Right lobe of liver (tissue), 6 donors: Measurements from ENCODE around the gene CACNA1S. TPM values are rescaled to one million over a fixed set of nuclear protein-coding genes. Genes with fewer than 3 reads are reported as not detected.
A peak's percentile ranks its signal among the peaks of the same experiment; 100 is the strongest.

ENCODE experiments used
- ATAC-seq, 4 donors: fragments of 200-7000 bp; cut with Tn5 transposase; one replicate each; pipeline ENCODE4 v1.9.1; 2020; ENCODE audit warnings: mild to moderate bottlenecking in 4 of 4, moderate library complexity in 4 of 4
- DNase-seq, 3 donors: peaks; one replicate each; pipeline ENCODE4 v3.0.0-alpha.2; 2020
- H3K27ac ChIP-seq, 3 donors: fragments of 200-600 bp; one replicate each; pipeline ENCODE4 v1.8.0; 2022
- H3K27me3 ChIP-seq, 2 donors: fragments of 200-600 bp; one replicate each; pipeline ENCODE4 v1.8.0; 2022
- H3K36me3 ChIP-seq, 4 donors: fragments of 200-600 bp; sonication (generic) in 1 of 4; one replicate each; pipeline versions ENCODE4 v1.5.1 to v1.8.0; 2017 to 2022; ENCODE audit warnings: control low read depth in 1 of 4
- H3K4me1 ChIP-seq, 4 donors: fragments of 200-600 bp; sonication (generic) in 1 of 4; one replicate each; pipeline versions ENCODE4 v1.5.1 to v1.8.0; 2017 to 2022; ENCODE audit warnings: control low read depth in 1 of 4
- H3K4me3 ChIP-seq, 3 donors: fragments of 200-600 bp; one replicate each; pipeline ENCODE4 v1.8.0; 2022
- H3K9me3 ChIP-seq, 4 donors: fragments of 200-600 bp; sonication (generic) in 1 of 4; one replicate each; pipeline versions ENCODE4 v1.5.1 to v1.8.0; 2017 to 2022; ENCODE audit warnings: control low read depth in 1 of 4
- CTCF ChIP-seq, 4 donors: fragments of 200-600 bp in 3 of 4; fragments of 450-650 bp in 1 of 4; IDR thresholded peaks; one replicate each; pipeline versions ENCODE4 v1.5.1 to v1.8.0; 2016 to 2022; ENCODE audit warnings: antibody characterized with exemption in 4 of 4, mild to moderate bottlenecking in 2 of 4
- POLR2A ChIP-seq: fragments of 450-650 bp; IDR thresholded peaks from one replicate; pipeline ENCODE4 v1.6.1; 2017; ENCODE audit warnings: antibody characterized with exemption, mild to moderate bottlenecking
- WGBS: methylation state at CpG from one replicate; pipeline ENCODE4 v1.1.6; 2018; ENCODE audit warnings: low coverage, low lambda C conversion rate; ENCODE audit not compliant: insufficient coverage; ENCODE audit errors: missing lambda C conversion rate; 5-methylcytosine and 5-hydroxymethylcytosine counted together
- intact Hi-C, 2 donors: fragments of 100-400 bp; cut with DNase I; formaldehyde crosslinking; loops; one replicate each; pipeline versions ENCODE4 v1.11.2 to v1.14.1; 2022
- total RNA-seq, 6 experiments: library from RNA; depleted of rRNA in 2 of 6; stranded (reverse); fragments of >200 nt in 2 of 6; fragmentation: NEBNext Ultra II Directional in 3 of 6; extraction: Animal tissue kit (Norgen Biotek cat#: 25700) in 3 of 6; gene quantifications; one replicate each; pipeline versions ENCODE4 v1.1.0 to v1.2.4, GENCODE V29; 2016 to 2023
- donor health status: DM: no; HTN: yes; CAD: no.
- donor health status: DM: no; HTN: no; CAD: no.
- donor health status: DM: no; HTN: no; CAD: no.
- donor health status: DM: no; HTN: yes; CAD: no.
- donor health status: DM: no; HTN: yes; CAD: no.

Gene CACNA1S
- total RNA-seq, 6 experiments from 2014 or later: 0.12 TPM; not detected in 5

GRCh38 chr1:201053155-201053860 is 58.9 kb downstream of the CACNA1S start:
- H3K36me3 ChIP-seq: no peaks in the 10 kb centered on the region
- DNase-seq (no peak), ATAC-seq (no peak)
- intact Hi-C loops: no loop called here
- H3K27ac ChIP-seq: no peak overlapping the region
- no peaks in the 10 kb centered on the region for H3K27me3 ChIP-seq
- H3K9me3 ChIP-seq: no peaks in the 10 kb centered on the region
- peaks cover 0 to 6% (median 0%) of the 10 kb centered on the region in 4 donors for H3K4me1 ChIP-seq
- 92% methylated on average over 5 of the region's 22 CpGs for WGBS
- H3K4me3 ChIP-seq: no peak overlapping the region
- no peak for TF ChIP-seq CTCF (IDR thresholded peaks at IDR 0.05)
- no peak for TF ChIP-seq POLR2A

GRCh38 chr1:201051399-201051798 is 60.8 kb downstream of the CACNA1S start:
- Histone ChIP-seq H3K27me3 (no peaks in the 10 kb centered on the region), H3K27ac (no peak overlapping the region), H3K4me3 (no peak overlapping the region), H3K9me3 (no peaks in the 10 kb centered on the region), H3K4me1 (peaks cover 0 to 6% (median 0%) of the 10 kb centered on the region in 4 donors), H3K36me3 (no peaks in the 10 kb centered on the region)
- no peak for TF ChIP-seq CTCF (IDR thresholded peaks at IDR 0.05)
- no peak for TF ChIP-seq POLR2A
- intact Hi-C loops: no loop called here
- WGBS: no CpG with 5 or more reads among the region's 2 CpGs
- no peak for ATAC-seq
- no peak for DNase-seq

GRCh38 chr1:201050515-201051277 is 61.5 kb downstream of the CACNA1S start:
- H3K4me1 ChIP-seq: peaks cover 0 to 5% (median 0%) of the 10 kb centered on the region in 4 donors
- peak in 3 of 4 donors; percentile 12 to 44 (median 35) for ATAC-seq
- H3K36me3 ChIP-seq: no peaks in the 10 kb centered on the region
- no peaks in the 10 kb centered on the region for H3K27me3 ChIP-seq
- TF ChIP-seq CTCF (IDR thresholded peaks at IDR 0.05): no peak
- no peak for TF ChIP-seq POLR2A
- H3K9me3 ChIP-seq: no peaks in the 10 kb centered on the region
- no peak overlapping the region for H3K27ac ChIP-seq
- no CpG with 5 or more reads among the region's 5 CpGs for WGBS
- no peak for DNase-seq
- H3K4me3 ChIP-seq: no peak overlapping the region
- intact Hi-C loops: no loop called here

DNA sequence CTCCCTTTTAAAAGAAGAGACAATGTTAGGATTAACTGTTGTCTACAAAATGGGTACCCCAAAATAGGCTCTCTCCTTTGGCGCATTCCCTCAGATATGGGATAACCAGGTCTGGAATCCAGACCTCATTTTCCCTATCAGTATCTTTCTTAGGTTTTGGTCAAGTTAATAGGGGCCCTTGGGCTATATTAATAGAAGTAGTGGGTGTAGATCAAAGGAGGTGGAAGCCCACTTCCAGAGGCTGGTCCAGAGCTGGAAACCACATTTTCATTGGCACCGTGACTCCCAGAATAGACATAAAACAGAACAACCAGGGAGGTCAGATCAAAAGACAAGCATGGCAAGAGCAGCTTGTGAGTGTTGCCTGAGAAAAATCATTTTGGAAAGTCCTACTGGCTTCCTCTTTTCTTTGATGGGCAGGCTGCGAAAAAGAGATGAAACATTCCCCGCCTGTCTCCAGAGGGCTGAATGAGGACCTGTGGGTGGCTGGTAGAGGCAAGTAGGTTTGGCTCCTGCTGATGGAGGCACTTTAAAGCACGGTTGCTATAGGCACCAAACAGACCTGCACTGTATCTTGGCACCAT is 62.9 kb downstream of the CACNA1S start:
- 70% methylated on average over 2 of the region's 5 CpGs for WGBS
- DNase-seq: no peak
- intact Hi-C loops: no loop called here
- no peak for ATAC-seq
- Histone ChIP-seq H3K36me3 (no peaks in the 10 kb centered on the region), H3K9me3 (no peaks in the 10 kb centered on the region), H3K27me3 (no peaks in the 10 kb centered on the region), H3K4me1 (no peaks in the 10 kb centered on the region), H3K27ac (no peak overlapping the region), H3K4me3 (no peak overlapping the region)
- TF ChIP-seq CTCF (IDR thresholded peaks at IDR 0.05): no peak
- no peak for TF ChIP-seq POLR2A
